ENCODE results near the gene TRA2B.

- TF ChIP-seq, protein P1, sequence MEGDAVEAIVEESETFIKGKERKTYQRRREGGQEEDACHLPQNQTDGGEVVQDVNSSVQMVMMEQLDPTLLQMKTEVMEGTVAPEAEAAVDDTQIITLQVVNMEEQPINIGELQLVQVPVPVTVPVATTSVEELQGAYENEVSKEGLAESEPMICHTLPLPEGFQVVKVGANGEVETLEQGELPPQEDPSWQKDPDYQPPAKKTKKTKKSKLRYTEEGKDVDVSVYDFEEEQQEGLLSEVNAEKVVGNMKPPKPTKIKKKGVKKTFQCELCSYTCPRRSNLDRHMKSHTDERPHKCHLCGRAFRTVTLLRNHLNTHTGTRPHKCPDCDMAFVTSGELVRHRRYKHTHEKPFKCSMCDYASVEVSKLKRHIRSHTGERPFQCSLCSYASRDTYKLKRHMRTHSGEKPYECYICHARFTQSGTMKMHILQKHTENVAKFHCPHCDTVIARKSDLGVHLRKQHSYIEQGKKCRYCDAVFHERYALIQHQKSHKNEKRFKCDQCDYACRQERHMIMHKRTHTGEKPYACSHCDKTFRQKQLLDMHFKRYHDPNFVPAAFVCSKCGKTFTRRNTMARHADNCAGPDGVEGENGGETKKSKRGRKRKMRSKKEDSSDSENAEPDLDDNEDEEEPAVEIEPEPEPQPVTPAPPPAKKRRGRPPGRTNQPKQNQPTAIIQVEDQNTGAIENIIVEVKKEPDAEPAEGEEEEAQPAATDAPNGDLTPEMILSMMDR (IDR thresholded peaks at IDR 0.05) = no peak
- no peak for TF ChIP-seq POLR2A (IDR thresholded peaks at IDR 0.05)
Observed at GRCh38 chr3:185924375-185924774, 13.4 kb downstream of the TRA2B start.

All from gastroesophageal sphincter (tissue), 3 donors.